ENCODE data around the gene C12orf43. TPM values are rescaled to one million over a fixed set of nuclear protein-coding genes. Genes with fewer than 3 reads are reported as not detected.

The C12orf43 gene
- polyA plus RNA-seq, 1 donor from 2014 or later = 20.3 TPM

- no peak for TF ChIP-seq EZH2 (IDR thresholded peaks at IDR 0.05; ENCODE audit: borderline replicate concordance, insufficient read depth, low read length, poor library complexity, severe bottlenecking)
- no peak for TF ChIP-seq POLR2AphosphoS5 (IDR thresholded peaks at IDR 0.05)
- peak; percentile 67 for TF ChIP-seq RAD21 (conservative IDR thresholded peaks at IDR 0.05)
- TF ChIP-seq CTCF (IDR thresholded peaks at IDR 0.05; ENCODE audit: poor library complexity, severe bottlenecking) = peak; percentile 58
- peak; percentile 62 for TF ChIP-seq SMC3 (conservative IDR thresholded peaks at IDR 0.05; ENCODE audit: poor library complexity)
- no peak overlapping the region for H3K4me2 ChIP-seq (ENCODE audit: low read length)
- H4K20me1 ChIP-seq (ENCODE audit: insufficient read depth) = no peaks in the 10 kb centered on the region
- no peaks in the 10 kb centered on the region for H3K9me3 ChIP-seq (ENCODE audit: low read length)
- H2AFZ ChIP-seq (ENCODE audit: low read depth, low read length) = no peak overlapping the region
- H3F3A ChIP-seq (ENCODE audit: insufficient read depth, low read length, poor library complexity, severe bottlenecking) = no peaks in the 10 kb centered on the region
- no peak overlapping the region for H3K4me3 ChIP-seq (ENCODE audit: low read length)
- no peak overlapping the region for H3K9ac ChIP-seq (ENCODE audit: low read length)
- H3K36me3 ChIP-seq (ENCODE audit: insufficient read depth, low read length) = no peaks in the 10 kb centered on the region
- H3K27me3 ChIP-seq (ENCODE audit: insufficient read depth, low read depth, low read length) = no peaks in the 10 kb centered on the region
- H3K27ac ChIP-seq (ENCODE audit: low read length) = no peak overlapping the region
- H3K79me2 ChIP-seq (replicated peaks; ENCODE audit: insufficient read depth, low read length) = no peaks in the 10 kb centered on the region
- no peaks in the 10 kb centered on the region for H3K9me2 ChIP-seq (ENCODE audit: insufficient read depth, low read length)
These were observed 45.5 kb upstream of the C12orf43 start for GRCh38 chr12:121061831-121062230.

DNA sequence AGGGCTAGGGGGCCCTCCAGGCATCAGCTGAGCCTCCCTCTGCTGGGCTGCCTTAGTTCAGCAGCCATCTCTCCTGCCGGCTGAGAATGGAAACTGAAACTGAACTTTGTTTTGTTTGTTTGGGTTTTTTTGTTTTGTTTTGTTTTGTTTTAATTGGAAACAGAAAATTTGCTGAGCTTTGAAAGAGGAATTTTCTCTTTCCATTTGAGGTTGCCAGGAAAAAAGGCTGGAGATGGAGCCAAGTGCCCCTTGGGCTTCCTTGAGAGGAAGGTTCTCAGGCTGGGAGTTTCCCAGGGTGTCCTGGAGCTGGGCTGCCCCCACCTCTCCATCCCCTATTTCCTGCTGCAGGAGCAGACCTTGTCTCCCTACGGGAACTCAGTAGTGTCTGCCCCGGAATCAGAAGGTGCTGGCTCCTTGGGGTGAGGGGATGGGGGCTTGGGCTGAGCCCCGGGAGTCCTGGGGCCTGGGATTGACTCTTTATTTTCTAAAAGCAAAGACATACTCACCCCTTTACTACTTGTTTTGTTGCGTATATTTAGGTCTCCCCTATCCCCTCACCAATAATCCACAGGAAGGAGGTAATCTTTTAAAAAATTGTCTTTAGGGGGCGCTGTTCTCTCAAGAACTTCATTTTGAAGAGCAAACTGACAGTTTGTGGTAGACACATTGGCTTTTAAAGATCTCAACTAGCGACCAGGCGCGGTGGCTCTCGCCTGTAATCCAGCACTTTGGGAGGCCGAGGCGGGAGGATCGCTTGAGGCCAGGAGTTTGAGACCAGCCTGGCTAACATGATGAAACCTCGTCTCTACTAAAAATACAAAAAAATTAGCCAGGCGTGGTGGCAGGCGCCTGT lies 44.1 kb upstream of the C12orf43 start:
- Histone ChIP-seq H3K36me3 (ENCODE audit: insufficient read depth, low read length) (no peaks in the 10 kb centered on the region), H3K27me3 (ENCODE audit: insufficient read depth, low read depth, low read length) (no peaks in the 10 kb centered on the region), H3K9me3 (ENCODE audit: low read length) (no peaks in the 10 kb centered on the region), H3K4me3 (ENCODE audit: low read length) (no peak overlapping the region), H4K20me1 (ENCODE audit: insufficient read depth) (no peaks in the 10 kb centered on the region), H3K9ac (ENCODE audit: low read length) (no peak overlapping the region), H3K27ac (ENCODE audit: low read length) (no peak overlapping the region), H3K4me2 (ENCODE audit: low read length) (no peak overlapping the region), H3K79me2 (replicated peaks; ENCODE audit: insufficient read depth, low read length) (no peaks in the 10 kb centered on the region), H3F3A (ENCODE audit: insufficient read depth, low read length, poor library complexity, severe bottlenecking) (no peaks in the 10 kb centered on the region), H3K9me2 (ENCODE audit: insufficient read depth, low read length) (no peaks in the 10 kb centered on the region), H2AFZ (ENCODE audit: low read depth, low read length) (no peak overlapping the region)
- TF ChIP-seq EZH2 (IDR thresholded peaks at IDR 0.05; ENCODE audit: borderline replicate concordance, insufficient read depth, low read length, poor library complexity, severe bottlenecking) (no peak), EP300 (conservative IDR thresholded peaks at IDR 0.05; ENCODE audit: poor library complexity, severe bottlenecking) (no peak)

- Histone ChIP-seq H3K9me2 (ENCODE audit: insufficient read depth, low read length) (no peaks in the 10 kb centered on the region), H3K9ac (ENCODE audit: low read length) (no peak overlapping the region), H3K9me3 (ENCODE audit: low read length) (no peaks in the 10 kb centered on the region), H3F3A (ENCODE audit: insufficient read depth, low read length, poor library complexity, severe bottlenecking) (no peaks in the 10 kb centered on the region), H3K36me3 (ENCODE audit: insufficient read depth, low read length) (no peaks in the 10 kb centered on the region), H3K27me3 (ENCODE audit: insufficient read depth, low read depth, low read length) (no peaks in the 10 kb centered on the region), H3K4me3 (ENCODE audit: low read length) (no peak overlapping the region), H3K79me2 (replicated peaks; ENCODE audit: insufficient read depth, low read length) (no peaks in the 10 kb centered on the region), H3K27ac (ENCODE audit: low read length) (no peak overlapping the region), H3K4me2 (ENCODE audit: low read length) (no peak overlapping the region), H2AFZ (ENCODE audit: low read depth, low read length) (no peak overlapping the region), H4K20me1 (ENCODE audit: insufficient read depth) (no peaks in the 10 kb centered on the region)
- TF ChIP-seq MXI1 (conservative IDR thresholded peaks at IDR 0.05; ENCODE audit: poor library complexity, severe bottlenecking) (no peak), SMC3 (conservative IDR thresholded peaks at IDR 0.05; ENCODE audit: poor library complexity) (no peak), EZH2 (IDR thresholded peaks at IDR 0.05; ENCODE audit: borderline replicate concordance, insufficient read depth, low read length, poor library complexity, severe bottlenecking) (no peak), RAD21 (conservative IDR thresholded peaks at IDR 0.05) (no peak), POLR2AphosphoS5 (IDR thresholded peaks at IDR 0.05) (no peak), CTCF (IDR thresholded peaks at IDR 0.05; ENCODE audit: poor library complexity, severe bottlenecking) (no peak), EP300 (conservative IDR thresholded peaks at IDR 0.05; ENCODE audit: poor library complexity, severe bottlenecking) (no peak), REST (IDR thresholded peaks at IDR 0.05; ENCODE audit: borderline replicate concordance) (no peak), TAF1 (IDR thresholded peaks at IDR 0.05; ENCODE audit: low read depth) (no peak)
These were observed 43.0 kb upstream of the C12orf43 start for GRCh38 chr12:121059031-121059898.
